Right lobe of liver (tissue), 6 donors: ENCODE measurements around the gene MTFMT. TPM values are rescaled to one million over a fixed set of nuclear protein-coding genes. Genes with fewer than 3 reads are reported as not detected.

Experiments
- ATAC-seq, 4 donors: fragments of 200-7000 bp; cut with Tn5 transposase; one replicate each; pipeline ENCODE4 v1.9.1; 2020; ENCODE audit warnings: mild to moderate bottlenecking in 4 of 4, moderate library complexity in 4 of 4
- DNase-seq, 3 donors: peaks; one replicate each; pipeline ENCODE4 v3.0.0-alpha.2; 2020
- H3K27ac ChIP-seq, 3 donors: fragments of 200-600 bp; one replicate each; pipeline ENCODE4 v1.8.0; 2022
- H3K27me3 ChIP-seq, 2 donors: fragments of 200-600 bp; one replicate each; pipeline ENCODE4 v1.8.0; 2022
- H3K36me3 ChIP-seq, 4 donors: fragments of 200-600 bp; sonication (generic) in 1 of 4; one replicate each; pipeline versions ENCODE4 v1.5.1 to v1.8.0; 2017 to 2022; ENCODE audit warnings: control low read depth in 1 of 4
- H3K4me1 ChIP-seq, 4 donors: fragments of 200-600 bp; sonication (generic) in 1 of 4; one replicate each; pipeline versions ENCODE4 v1.5.1 to v1.8.0; 2017 to 2022; ENCODE audit warnings: control low read depth in 1 of 4
- H3K4me3 ChIP-seq, 3 donors: fragments of 200-600 bp; one replicate each; pipeline ENCODE4 v1.8.0; 2022
- H3K9me3 ChIP-seq, 4 donors: fragments of 200-600 bp; sonication (generic) in 1 of 4; one replicate each; pipeline versions ENCODE4 v1.5.1 to v1.8.0; 2017 to 2022; ENCODE audit warnings: control low read depth in 1 of 4
- POLR2A ChIP-seq: fragments of 450-650 bp; IDR thresholded peaks from one replicate; pipeline ENCODE4 v1.6.1; 2017; ENCODE audit warnings: antibody characterized with exemption, mild to moderate bottlenecking
- WGBS: methylation state at CpG from one replicate; pipeline ENCODE4 v1.1.6; 2018; ENCODE audit warnings: low coverage, low lambda C conversion rate; ENCODE audit not compliant: insufficient coverage; ENCODE audit errors: missing lambda C conversion rate; 5-methylcytosine and 5-hydroxymethylcytosine counted together
- intact Hi-C, 2 donors: fragments of 100-400 bp; cut with DNase I; formaldehyde crosslinking; loops; one replicate each; pipeline versions ENCODE4 v1.11.2 to v1.14.1; 2022
- total RNA-seq, 6 experiments: library from RNA; depleted of rRNA in 2 of 6; stranded (reverse); fragments of >200 nt in 2 of 6; fragmentation: NEBNext Ultra II Directional in 3 of 6; extraction: Animal tissue kit (Norgen Biotek cat#: 25700) in 3 of 6; gene quantifications; one replicate each; pipeline versions ENCODE4 v1.1.0 to v1.2.4, GENCODE V29; 2016 to 2023
- TF ChIP-seq, protein P1 (sequence below), 4 donors: fragments of 200-600 bp in 3 of 4; fragments of 450-650 bp in 1 of 4; IDR thresholded peaks; one replicate each; pipeline versions ENCODE4 v1.5.1 to v1.8.0; 2016 to 2022; ENCODE audit warnings: antibody characterized with exemption in 4 of 4, mild to moderate bottlenecking in 2 of 4
- donor health status: DM: no; HTN: yes; CAD: no.
- donor health status: DM: no; HTN: no; CAD: no.
- donor health status: DM: no; HTN: no; CAD: no.
- donor health status: DM: no; HTN: yes; CAD: no.
- donor health status: DM: no; HTN: yes; CAD: no.

Gene MTFMT
- total RNA-seq, 6 experiments from 2014 or later: 9.2 to 24.3 (median 13.0) TPM

DNA sequence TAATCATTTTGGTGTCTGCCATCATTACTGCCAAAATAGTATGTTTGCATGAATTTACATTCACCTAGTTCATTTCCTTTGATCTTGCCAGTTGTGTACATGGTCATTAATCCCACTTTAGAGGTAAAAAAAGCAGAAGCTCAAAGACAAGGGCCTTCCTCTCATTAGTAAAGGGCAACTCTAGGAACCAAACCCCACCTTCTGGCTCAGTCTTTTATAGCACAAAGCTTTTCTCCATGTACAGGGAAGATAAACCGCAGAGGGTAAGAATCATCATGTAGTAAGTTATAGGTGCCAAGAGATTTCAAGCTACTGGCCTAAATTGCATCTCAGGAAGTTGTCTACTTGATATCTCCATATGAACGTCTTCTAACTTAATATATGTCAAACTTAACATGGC is 20.5 kb downstream of the MTFMT start:
- 58% methylated on average over 2 of the region's 2 CpGs for WGBS
- Histone ChIP-seq H3K4me3 (no peak overlapping the region), H3K27ac (no peak overlapping the region), H3K36me3 (peaks cover 0 to 11% (median 1%) of the 10 kb centered on the region in 4 donors), H3K4me1 (no peaks in the 10 kb centered on the region), H3K9me3 (no peaks in the 10 kb centered on the region), H3K27me3 (no peaks in the 10 kb centered on the region)
- TF ChIP-seq, protein P1, sequence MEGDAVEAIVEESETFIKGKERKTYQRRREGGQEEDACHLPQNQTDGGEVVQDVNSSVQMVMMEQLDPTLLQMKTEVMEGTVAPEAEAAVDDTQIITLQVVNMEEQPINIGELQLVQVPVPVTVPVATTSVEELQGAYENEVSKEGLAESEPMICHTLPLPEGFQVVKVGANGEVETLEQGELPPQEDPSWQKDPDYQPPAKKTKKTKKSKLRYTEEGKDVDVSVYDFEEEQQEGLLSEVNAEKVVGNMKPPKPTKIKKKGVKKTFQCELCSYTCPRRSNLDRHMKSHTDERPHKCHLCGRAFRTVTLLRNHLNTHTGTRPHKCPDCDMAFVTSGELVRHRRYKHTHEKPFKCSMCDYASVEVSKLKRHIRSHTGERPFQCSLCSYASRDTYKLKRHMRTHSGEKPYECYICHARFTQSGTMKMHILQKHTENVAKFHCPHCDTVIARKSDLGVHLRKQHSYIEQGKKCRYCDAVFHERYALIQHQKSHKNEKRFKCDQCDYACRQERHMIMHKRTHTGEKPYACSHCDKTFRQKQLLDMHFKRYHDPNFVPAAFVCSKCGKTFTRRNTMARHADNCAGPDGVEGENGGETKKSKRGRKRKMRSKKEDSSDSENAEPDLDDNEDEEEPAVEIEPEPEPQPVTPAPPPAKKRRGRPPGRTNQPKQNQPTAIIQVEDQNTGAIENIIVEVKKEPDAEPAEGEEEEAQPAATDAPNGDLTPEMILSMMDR (IDR thresholded peaks at IDR 0.05): peak in 1 of 4 donors; percentile 7
- TF ChIP-seq POLR2A: no peak
- ATAC-seq (no peak), DNase-seq (no peak)
- intact Hi-C loops: no loop called here

DNA sequence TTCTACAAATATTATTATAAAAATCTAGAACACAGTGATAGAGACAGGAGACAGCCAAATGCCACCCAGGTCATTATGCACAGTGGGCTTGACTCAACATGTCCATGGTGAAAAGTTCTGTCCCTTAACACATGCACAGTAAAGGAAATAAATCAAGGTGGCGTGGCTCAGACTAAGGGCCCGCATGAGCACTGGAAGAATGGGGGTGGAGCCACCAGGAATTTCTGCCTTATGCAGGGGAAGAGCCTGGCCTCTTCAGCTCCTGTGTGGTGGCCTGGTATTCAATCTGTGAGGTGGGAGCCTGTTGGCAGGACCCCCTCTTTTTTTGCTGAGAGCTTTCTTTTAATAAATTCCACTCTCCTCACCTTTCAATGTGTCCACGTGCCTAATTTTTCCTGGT is 22.6 kb downstream of the MTFMT start:
- DNase-seq: no peak
- WGBS: 100% methylated on average over 3 of the region's 3 CpGs

DNA sequence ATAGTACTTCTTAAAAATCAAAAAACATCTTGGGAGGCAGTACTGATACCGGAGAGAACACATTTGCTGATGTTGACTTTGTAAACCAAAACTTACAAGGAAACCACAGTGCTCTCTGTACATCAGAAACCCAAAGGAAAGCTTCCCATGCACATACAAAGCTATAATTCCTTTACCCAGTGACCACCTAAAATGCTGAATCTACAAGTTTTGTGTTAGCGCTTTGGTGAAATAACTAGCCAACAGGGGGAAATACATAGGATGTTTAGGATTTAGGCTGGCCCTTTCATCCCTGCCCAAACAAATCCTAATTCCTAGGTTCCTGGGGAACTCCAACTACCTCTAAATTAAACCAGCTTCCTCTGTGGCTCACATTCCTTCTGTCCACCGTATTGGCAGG is 24.4 kb downstream of the MTFMT start:
- Histone ChIP-seq H3K27me3 (no peaks in the 10 kb centered on the region), H3K4me3 (no peak overlapping the region), H3K27ac (no peak overlapping the region), H3K4me1 (no peaks in the 10 kb centered on the region), H3K9me3 (no peaks in the 10 kb centered on the region), H3K36me3 (peaks cover 0 to 7% (median 3%) of the 10 kb centered on the region in 4 donors)
- intact Hi-C loops: no loop called here
- DNase-seq (no peak), ATAC-seq (no peak)
- 57% methylated on average over 2 of the region's 3 CpGs for WGBS
- TF ChIP-seq, protein P1 (IDR thresholded peaks at IDR 0.05): no peak
- TF ChIP-seq POLR2A: no peak

More for the DNA sequence above, 22.6 kb downstream of the MTFMT start:
- Histone ChIP-seq H3K9me3 (no peaks in the 10 kb centered on the region), H3K27me3 (no peaks in the 10 kb centered on the region), H3K27ac (no peak overlapping the region), H3K4me1 (no peaks in the 10 kb centered on the region), H3K4me3 (no peak overlapping the region), H3K36me3 (peaks cover 0 to 7% (median 1%) of the 10 kb centered on the region in 4 donors)
- intact Hi-C loops: no loop called here
- TF ChIP-seq, protein P1 (IDR thresholded peaks at IDR 0.05): no peak
- ATAC-seq: no peak

DNA sequence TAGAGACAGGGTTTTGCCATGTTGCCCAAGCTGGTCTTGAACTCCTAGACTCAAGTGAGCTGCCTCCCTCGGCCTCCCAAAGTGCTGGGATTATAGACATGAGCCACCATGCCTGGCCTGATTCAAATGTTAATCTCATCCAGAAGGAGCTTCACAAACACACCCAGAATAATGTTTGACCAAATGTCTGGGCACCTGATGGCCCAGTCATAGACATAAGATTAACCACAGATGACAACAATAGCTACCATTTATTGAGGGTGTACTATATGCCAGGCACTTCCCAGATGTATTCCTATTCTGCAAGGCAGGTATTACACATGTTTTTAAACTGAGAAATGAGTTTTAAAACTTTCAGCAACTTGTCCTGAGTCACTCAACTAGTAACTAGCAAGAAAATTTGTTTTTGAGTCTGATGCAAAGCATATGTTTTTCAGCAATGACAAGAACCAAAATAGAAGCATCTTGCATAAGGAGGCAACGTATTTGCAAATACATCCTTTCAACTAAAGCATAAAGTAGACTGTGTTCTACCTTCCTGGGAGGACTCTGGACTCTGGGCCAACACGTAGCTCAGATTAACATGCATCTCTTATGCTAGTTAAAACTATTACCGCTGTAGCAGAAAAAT is 31.6 kb downstream of the MTFMT start:
- Histone ChIP-seq H3K9me3 (no peaks in the 10 kb centered on the region), H3K27ac (no peak overlapping the region), H3K4me1 (no peaks in the 10 kb centered on the region), H3K4me3 (no peak overlapping the region), H3K36me3 (peaks cover 0 to 7% (median under 1%) of the 10 kb centered on the region in 4 donors), H3K27me3 (no peaks in the 10 kb centered on the region)
- no peak for DNase-seq
- 62% methylated on average over 3 of the region's 4 CpGs for WGBS
- no peak for ATAC-seq
- intact Hi-C loops: no loop called here
- TF ChIP-seq POLR2A: no peak
- TF ChIP-seq, protein P1 (IDR thresholded peaks at IDR 0.05): no peak
